Epithelial cell of esophagus (primary cell): Measurements from ENCODE around the gene RAPGEF2.
"Not testable (repeated sequence)": the region's sequence is repeated elsewhere in the genome, so short reads cannot be mapped to it uniquely, and the experiment has no call there.

Experiments
- DNase-seq: peaks from one replicate; pipeline ENCODE4 v3.0.0; 2010; ENCODE audit warnings: low read depth
- H3K4me3 ChIP-seq: 2 replicates; pipeline ENCODE4 v1.5.1; 2011; ENCODE audit warnings: mild to moderate bottlenecking, low read length, control low read depth
- CTCF ChIP-seq: IDR thresholded peaks from 2 replicates; pipeline ENCODE4 v1.5.1; 2011; ENCODE audit warnings: low read depth, mild to moderate bottlenecking, low read length, control low read depth, inconsistent platforms; ENCODE audit not compliant: insufficient read depth; ENCODE audit errors: missing control alignments

The RAPGEF2 gene

GRCh38 chr4:159070742-159071141, 32.1 kb upstream of the RAPGEF2 start:
- H3K4me3 ChIP-seq = no peak overlapping the region
- no peak for TF ChIP-seq CTCF
- peak; percentile 67 for DNase-seq

GRCh38 chr4:159071178-159071968, 31.5 kb upstream of the RAPGEF2 start:
- DNase-seq = peak; percentile 86
- no peak for TF ChIP-seq CTCF

GRCh38 chr4:159071969-159072765, 30.7 kb upstream of the RAPGEF2 start:
- no peak overlapping the region for H3K4me3 ChIP-seq
- peak; percentile 28 for DNase-seq
- TF ChIP-seq CTCF = no peak

More at GRCh38 chr4:159071178-159071968, 31.5 kb upstream of the RAPGEF2 start:
- H3K4me3 ChIP-seq = no peak overlapping the region

GRCh38 chr4:159075531-159075932, 27.3 kb upstream of the RAPGEF2 start:
- DNase-seq = no peak
- no peak overlapping the region for H3K4me3 ChIP-seq
- no peak for TF ChIP-seq CTCF

GRCh38 chr4:159077018-159077417, 25.9 kb upstream of the RAPGEF2 start:
- not testable (repeated sequence) for DNase-seq

GRCh38 chr4:159077702-159078495, 25.0 kb upstream of the RAPGEF2 start:
- peak; percentile 77 for DNase-seq
- no peak overlapping the region for H3K4me3 ChIP-seq
- TF ChIP-seq CTCF = no peak

More at GRCh38 chr4:159077018-159077417, 25.9 kb upstream of the RAPGEF2 start:
- H3K4me3 ChIP-seq = not testable (repeated sequence)

GRCh38 chr4:159079074-159079473, 23.8 kb upstream of the RAPGEF2 start:
- H3K4me3 ChIP-seq = no peak overlapping the region
- no peak for TF ChIP-seq CTCF
- DNase-seq = no peak
